ENCODE data around the gene ARG1. TPM values are rescaled to one million over a fixed set of nuclear protein-coding genes. Genes with fewer than 3 reads are reported as not detected.

The ARG1 gene
- total RNA-seq, 1 experiment from 2014 or later: not detected

DNA sequence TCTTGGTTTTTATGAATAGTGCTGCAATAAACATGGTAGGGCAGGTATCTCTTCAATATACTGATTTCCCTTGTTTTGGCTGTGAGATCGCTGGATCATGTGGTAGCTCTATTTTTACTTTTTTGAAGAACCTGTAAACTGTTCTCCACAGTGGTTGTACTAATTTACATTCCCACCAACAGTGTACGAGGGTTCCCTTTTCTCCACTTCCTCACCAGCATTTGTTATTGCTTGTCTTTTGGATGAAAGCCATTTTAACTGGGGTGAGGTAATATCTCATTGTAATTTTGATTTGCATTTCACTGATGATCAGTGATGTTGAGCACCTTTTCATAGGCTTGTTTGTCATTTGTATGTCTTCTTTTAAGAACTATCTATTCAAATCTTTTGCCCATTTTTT, 8.0 kb upstream of the ARG1 start:
- Histone ChIP-seq H3K36me3 (no peaks in the 10 kb centered on the region), H3K9me3 (no peaks in the 10 kb centered on the region), H3K27me3 (no peaks in the 10 kb centered on the region; the same call in 1 of the 2 replicates), H3K4me3 (no peak overlapping the region)
- DNase-seq: no peak

DNA sequence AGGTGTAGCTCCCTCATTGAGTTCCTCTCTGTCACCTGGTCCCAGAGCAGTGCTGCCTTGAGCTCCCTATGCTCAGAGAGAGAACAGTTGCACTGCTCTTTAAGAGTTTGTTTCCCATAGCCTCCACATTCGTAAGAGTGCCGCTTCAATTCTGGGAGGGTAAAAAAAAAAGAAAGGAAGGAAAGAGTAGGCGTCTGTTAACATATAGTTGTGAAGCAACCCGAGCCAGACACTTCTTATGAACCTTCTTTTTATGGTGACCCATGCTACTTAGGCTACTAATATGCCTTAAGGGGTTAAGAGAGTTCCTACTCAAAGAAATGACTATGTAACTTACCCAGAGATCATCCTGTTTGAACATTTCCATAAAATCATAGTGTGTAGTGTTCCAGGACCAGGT, 4.3 kb upstream of the ARG1 start:
- no peaks in the 10 kb centered on the region for H3K9me3 ChIP-seq
- no peak for DNase-seq
- no peak overlapping the region for H3K4me3 ChIP-seq
- H3K36me3 ChIP-seq: no peaks in the 10 kb centered on the region
- no peaks in the 10 kb centered on the region; the same call in 1 of the 2 replicates for H3K27me3 ChIP-seq

- no peaks in the 10 kb centered on the region; the same call in 1 of the 2 replicates for H3K36me3 ChIP-seq
- no peak for DNase-seq
Observed at GRCh38 chr6:131574133-131574532, 1.1 kb downstream of the ARG1 start.

GRCh38 chr6:131574686-131575085, 1.7 kb downstream of the ARG1 start:
- no peak for DNase-seq
- Histone ChIP-seq H3K4me3 (no peak overlapping the region), H3K36me3 (peaks cover 3% of the 10 kb centered on the region), H3K9me3 (no peaks in the 10 kb centered on the region), H3K27me3 (no peaks in the 10 kb centered on the region)

More at GRCh38 chr6:131574133-131574532, 1.1 kb downstream of the ARG1 start:
- H3K27me3 ChIP-seq: no peaks in the 10 kb centered on the region
- H3K4me3 ChIP-seq: no peak overlapping the region
- H3K9me3 ChIP-seq: no peaks in the 10 kb centered on the region

DNA sequence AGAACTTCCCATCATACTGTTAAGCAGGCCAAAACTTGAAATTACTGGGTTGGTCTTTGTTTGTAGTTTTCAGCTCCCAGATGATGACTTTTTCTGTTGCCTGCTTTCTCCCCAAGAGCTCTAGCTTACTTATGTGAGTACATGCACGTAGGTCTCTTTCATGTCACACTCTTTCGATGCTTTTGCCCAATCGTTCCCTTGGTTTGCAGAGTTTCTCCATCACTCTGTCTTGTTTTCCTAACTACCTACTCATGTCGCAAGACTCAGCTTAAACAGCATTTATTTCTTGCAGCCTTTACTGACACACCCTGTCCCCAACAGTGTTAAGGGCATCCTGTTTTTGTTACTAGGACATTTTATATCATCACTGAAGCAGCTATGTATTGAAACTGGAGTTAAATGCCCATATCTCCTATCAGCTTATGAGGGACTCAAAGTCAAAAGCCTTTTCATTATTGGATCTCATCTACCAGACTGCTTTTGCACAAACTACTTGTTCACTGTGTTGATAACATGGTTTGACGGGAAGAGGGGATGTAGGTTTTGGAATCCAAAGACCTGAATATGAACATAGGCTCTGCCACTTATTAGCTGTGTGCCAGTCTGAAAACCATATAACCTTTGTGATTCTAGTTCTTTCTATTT, 2.9 kb downstream of the ARG1 start:
- no peak for DNase-seq

DNA sequence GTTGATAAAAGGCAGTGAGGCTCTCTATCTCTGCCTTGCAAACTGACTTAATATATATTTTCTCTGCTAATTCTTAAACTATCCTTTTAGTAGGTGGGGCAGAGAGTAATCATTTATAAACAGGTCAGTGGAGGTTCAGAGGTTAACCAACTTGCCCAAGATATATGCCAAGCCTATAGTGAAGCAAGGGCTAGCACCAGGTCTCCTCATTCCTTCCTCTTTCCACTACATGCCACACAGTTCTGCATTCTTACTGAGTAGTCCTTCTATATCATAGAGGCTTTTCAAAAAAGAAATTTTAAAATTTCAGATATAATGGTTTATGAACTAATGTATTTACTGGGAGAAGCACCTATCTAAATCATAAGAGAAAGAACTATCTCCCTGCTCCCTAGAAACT, 8.5 kb downstream of the ARG1 start:
- no peak for DNase-seq
- H3K4me3 ChIP-seq: no peak overlapping the region
- peaks cover 18% of the 10 kb centered on the region for H3K36me3 ChIP-seq
- no peaks in the 10 kb centered on the region for H3K9me3 ChIP-seq
- no peaks in the 10 kb centered on the region for H3K27me3 ChIP-seq

More for the DNA sequence above, 2.9 kb downstream of the ARG1 start:
- Histone ChIP-seq H3K27me3 (no peaks in the 10 kb centered on the region), H3K36me3 (peaks cover 11% of the 10 kb centered on the region), H3K9me3 (no peaks in the 10 kb centered on the region), H3K4me3 (no peak overlapping the region)

- DNase-seq: no peak
- Histone ChIP-seq H3K27me3 (no peaks in the 10 kb centered on the region), H3K36me3 (peaks cover 37% of the 10 kb centered on the region), H3K4me3 (no peak overlapping the region), H3K9me3 (no peaks in the 10 kb centered on the region)
Observed at GRCh38 chr6:131586543-131586942, 13.5 kb downstream of the ARG1 start.

DNA sequence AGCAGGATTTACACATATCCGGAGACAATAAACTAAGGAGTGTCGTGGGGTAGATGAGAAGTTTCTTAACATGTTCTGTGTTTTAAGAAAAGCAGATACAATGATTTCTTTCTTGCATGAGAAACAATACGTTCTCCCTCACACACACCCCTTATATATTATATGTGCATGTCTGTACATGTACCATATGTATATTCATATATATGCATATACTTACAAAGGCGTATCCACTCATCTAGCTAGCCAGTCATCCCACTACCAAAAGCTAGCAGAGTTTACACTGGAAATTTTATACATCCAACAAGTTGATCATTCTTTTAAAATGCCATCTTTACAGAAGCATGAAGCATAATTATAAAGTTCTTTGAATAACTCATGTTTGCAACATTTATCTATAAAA, 14.9 kb downstream of the ARG1 start:
- H3K4me3 ChIP-seq: no peak overlapping the region
- peaks cover 49% of the 10 kb centered on the region for H3K36me3 ChIP-seq
- no peaks in the 10 kb centered on the region for H3K27me3 ChIP-seq
- no peaks in the 10 kb centered on the region for H3K9me3 ChIP-seq
- no peak for DNase-seq

- Histone ChIP-seq H3K36me3 (peaks cover 50% of the 10 kb centered on the region), H3K27me3 (no peaks in the 10 kb centered on the region), H3K9me3 (no peaks in the 10 kb centered on the region), H3K4me3 (no peak overlapping the region)
- no peak for DNase-seq
Observed at GRCh38 chr6:131588643-131589042, 15.6 kb downstream of the ARG1 start.

DNA sequence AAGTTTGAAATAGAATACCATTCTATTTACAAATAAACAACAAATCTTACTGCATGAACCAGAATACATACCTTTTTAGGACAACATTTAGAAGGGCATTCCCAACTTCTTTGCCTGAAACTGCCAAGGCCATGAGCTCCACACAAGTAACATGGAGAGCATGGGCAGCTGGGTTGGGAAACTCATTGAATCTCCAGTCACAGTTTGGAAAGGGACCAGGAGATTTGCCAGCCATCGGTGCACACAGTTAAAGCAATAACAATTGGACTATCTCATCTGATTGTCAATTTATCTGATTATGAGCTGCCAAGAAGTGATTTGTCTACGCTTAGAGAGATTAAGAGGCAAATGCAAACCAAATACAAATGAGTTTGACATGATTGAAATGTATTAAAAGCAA, 19.9 kb downstream of the ARG1 start:
- Histone ChIP-seq H3K9me3 (no peaks in the 10 kb centered on the region), H3K4me3 (no peak overlapping the region), H3K27me3 (no peaks in the 10 kb centered on the region), H3K36me3 (peaks cover 62% of the 10 kb centered on the region)
- DNase-seq: no peak

DNA sequence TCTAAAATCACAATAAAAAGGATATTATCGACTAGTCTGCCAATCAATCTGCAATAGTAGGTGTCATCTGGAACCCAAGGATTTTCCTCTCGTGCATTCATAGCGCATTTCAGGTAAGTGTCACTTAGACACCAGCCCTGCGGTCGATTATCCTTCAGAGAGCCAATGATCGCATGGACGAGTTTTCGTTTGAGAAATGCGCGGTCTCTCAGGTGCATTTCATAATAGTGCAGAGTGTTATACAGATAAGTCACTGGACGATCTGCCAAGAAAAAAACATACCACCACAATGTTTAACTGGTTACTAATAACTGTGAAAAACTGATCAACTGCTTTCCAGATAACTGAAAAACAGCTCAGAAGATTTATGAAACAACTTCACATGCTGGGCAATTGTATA, 21.0 kb downstream of the ARG1 start:
- DNase-seq: no peak

GRCh38 chr6:131597446-131597845, 24.4 kb downstream of the ARG1 start:
- Histone ChIP-seq H3K27me3 (no peaks in the 10 kb centered on the region), H3K36me3 (peaks cover 71% of the 10 kb centered on the region), H3K9me3 (no peaks in the 10 kb centered on the region), H3K4me3 (no peak overlapping the region)
- DNase-seq: no peak

More for the DNA sequence above, 21.0 kb downstream of the ARG1 start:
- peaks cover 69% of the 10 kb centered on the region for H3K36me3 ChIP-seq
- no peaks in the 10 kb centered on the region for H3K9me3 ChIP-seq
- no peaks in the 10 kb centered on the region for H3K27me3 ChIP-seq
- no peak overlapping the region for H3K4me3 ChIP-seq

- Histone ChIP-seq H3K27me3 (no peaks in the 10 kb centered on the region), H3K9me3 (no peaks in the 10 kb centered on the region), H3K4me3 (no peak overlapping the region), H3K36me3 (peaks cover 58% of the 10 kb centered on the region)
- DNase-seq: no peak
Observed at GRCh38 chr6:131600716-131601115, 27.7 kb downstream of the ARG1 start.

GRCh38 chr6:131602781-131603312, 29.8 kb downstream of the ARG1 start:
- Histone ChIP-seq H3K27me3 (no peaks in the 10 kb centered on the region), H3K4me3 (no peak overlapping the region), H3K36me3 (peaks cover 58% of the 10 kb centered on the region), H3K9me3 (no peaks in the 10 kb centered on the region)
- peak; percentile 58 for DNase-seq

DNA sequence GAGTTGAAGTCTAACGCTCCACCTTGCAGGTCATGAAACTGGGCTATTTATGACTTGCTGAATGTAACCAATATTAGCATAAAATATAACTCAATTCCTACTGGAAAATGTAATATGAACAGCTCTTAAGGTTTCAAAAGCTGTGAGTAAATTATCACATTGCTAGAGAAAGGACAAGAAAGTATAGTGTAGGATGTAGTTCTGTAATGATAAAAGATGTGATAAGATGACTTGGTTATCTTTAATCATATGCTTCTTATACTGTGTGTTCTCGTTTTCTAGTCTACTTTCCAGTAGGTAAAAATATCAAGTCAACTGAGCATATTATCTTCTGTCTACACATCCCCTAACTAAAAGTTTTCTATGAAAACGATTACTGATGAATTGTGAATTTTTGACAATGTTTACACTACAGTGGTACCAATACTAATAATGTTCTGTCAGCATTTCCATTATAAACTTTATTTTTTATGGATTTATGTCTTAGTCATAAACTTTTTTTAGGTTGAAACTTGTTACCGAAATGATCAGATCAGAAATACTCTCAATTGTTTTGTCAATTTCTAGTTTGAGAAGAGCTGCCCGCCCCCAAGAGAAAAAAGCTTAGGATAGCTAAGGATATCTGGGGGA, 40.4 kb downstream of the ARG1 start:
- Histone ChIP-seq H3K4me3 (no peak overlapping the region), H3K9me3 (no peaks in the 10 kb centered on the region), H3K36me3 (peaks cover 47% of the 10 kb centered on the region), H3K27me3 (no peaks in the 10 kb centered on the region)
- no peak for DNase-seq

DNA sequence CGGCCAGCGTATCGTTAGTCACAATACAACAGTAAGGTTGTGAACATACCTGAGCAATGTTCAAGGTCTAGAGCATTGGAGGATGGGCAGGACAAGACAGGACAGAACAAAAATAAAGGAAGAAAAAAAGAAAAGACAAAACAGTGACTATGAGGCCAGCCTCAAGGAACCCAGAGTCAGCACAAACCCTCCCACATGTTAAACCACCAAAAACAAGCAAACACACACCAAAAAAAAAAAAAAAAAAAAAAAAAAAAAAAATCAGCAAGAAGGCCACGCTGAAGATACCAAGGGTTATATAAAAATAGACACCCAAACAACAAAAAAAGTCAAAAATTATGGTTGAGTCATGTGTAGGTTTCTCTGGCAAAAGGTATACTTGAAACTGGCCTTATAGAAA, 42.2 kb downstream of the ARG1 start:
- H3K9me3 ChIP-seq: no peaks in the 10 kb centered on the region

GRCh38 chr6:131627724-131628682, 55.0 kb downstream of the ARG1 start, which contains the start of gene MED23:
Gene MED23 (minus strand): TSS chr6:131628242. CDS start chr6:131628049, 193 bp downstream.
- no peaks in the 10 kb centered on the region for H3K9me3 ChIP-seq
- peak within 1 kb of the TSS; percentile 86 for H3K4me3 ChIP-seq
- peak; percentile 92 for DNase-seq
- peaks cover 22% of the 10 kb centered on the region for H3K36me3 ChIP-seq
- no peaks in the 10 kb centered on the region for H3K27me3 ChIP-seq

More for the DNA sequence above, 42.2 kb downstream of the ARG1 start:
- Histone ChIP-seq H3K4me3 (no peak overlapping the region), H3K36me3 (peaks cover 57% of the 10 kb centered on the region), H3K27me3 (no peaks in the 10 kb centered on the region)
- DNase-seq: no peak
